Activated CD8-positive, alpha-beta memory T cell treated with anti-CD3 and anti-CD28 coated beads for 1 hour (primary cell): Measurements from ENCODE around the gene HOXD8.

ENCODE experiments used
- DNase-seq, 2 donors: peaks; one replicate each; pipeline ENCODE4 v3.0.0-alpha.2; 2020; ENCODE audit warnings: low read depth in 1 of 2; ENCODE audit errors: extremely low read depth in 1 of 2

Gene HOXD8

DNA sequence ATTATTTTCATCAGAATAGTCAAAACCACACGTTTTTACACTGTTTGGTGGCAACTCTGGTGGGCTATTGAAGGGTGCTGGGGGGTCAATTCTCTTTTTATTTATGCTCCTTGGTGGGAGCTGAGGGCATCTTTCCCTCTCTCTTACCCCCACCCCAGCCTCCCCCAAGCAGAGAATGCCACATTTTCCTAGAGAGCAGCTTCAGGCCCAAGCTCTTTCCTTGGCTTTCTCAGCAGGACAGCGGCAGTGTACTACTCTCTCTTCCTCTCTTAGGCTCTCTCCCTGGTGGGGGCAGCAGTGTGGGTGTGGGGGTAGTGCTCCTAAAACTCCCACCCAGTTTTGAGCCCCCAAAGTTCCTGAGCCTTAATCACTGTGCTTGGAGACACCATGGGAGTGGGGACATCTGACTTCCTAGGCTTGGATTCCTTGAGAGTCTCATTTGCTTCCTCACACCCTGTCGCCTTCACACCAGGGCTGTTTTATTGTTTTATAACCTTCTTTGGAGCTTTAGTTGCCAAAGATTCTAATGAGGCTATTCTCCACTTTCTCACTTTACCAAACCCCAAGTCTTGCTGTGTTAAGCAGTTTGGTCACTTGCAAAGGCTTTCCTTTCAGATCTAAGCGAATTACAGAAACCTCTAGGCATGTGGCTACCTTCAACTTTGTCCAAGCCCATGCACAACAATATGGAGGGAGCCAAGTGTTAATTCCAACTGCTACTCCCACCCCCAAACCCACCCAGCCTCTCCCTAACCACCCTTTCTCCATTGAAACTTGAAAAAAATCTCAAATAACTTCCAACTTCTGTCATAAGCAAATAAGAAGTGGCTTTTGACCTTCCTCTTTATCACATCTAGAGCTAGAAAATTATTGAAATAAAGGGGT, 15.8 kb downstream of the HOXD8 start:
- no peak for DNase-seq

- no peak for DNase-seq
Measured at GRCh38 chr2:176146101-176146500, 16.6 kb downstream of the HOXD8 start.

DNA sequence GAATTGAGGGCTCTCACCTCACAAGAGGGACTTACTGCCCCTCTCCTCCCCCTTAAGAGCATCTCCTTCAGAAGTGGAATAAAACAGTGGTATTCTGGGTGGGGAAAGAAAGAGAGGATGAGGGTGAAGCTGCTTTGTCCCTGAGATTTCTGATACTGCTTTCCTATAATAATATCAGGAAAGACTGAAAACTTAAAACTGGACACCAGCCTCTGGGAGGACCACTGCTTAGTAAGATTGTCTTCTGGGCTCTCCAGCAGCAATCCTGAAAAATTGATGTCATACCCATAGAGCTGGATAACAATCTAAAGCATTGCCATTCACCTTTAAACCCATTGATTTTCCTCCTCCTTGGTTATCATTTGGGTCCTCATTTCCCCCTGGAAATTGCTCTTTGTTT, 17.1 kb downstream of the HOXD8 start:
- DNase-seq = no peak

DNA sequence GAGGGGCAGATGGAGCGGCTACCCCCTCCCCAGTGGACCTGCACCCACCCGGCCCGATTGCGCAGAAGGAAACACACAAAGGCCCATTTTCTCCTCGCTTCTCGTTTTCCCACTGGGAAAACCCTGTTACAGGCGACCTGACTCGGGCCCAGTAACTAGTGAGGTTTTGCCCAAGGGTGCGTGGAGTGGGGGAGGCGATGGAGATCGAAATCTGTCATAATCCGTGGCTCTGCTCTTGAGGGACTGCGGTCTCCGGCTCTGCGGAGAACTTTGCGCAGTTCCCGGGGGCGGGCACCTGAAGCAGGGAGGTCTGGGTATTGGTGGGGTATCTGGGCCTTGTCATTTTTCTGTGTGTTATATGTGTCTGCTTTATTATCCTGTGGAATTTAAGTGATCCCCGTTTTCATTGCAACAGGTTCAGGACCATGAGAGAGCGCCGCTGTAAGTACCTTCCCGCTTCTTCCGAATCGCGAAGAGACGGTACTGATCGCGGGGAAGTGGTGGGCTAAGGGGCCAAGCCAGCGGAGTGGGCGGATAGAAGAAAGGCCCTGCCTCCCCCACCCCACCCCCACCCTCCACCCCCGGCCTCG, 17.8 kb downstream of the HOXD8 start:
- DNase-seq = no peak

GRCh38 chr2:176147800-176148496, 18.4 kb downstream of the HOXD8 start:
- DNase-seq = no peak

GRCh38 chr2:176148751-176149421, 19.4 kb downstream of the HOXD8 start:
- DNase-seq = no peak

DNA sequence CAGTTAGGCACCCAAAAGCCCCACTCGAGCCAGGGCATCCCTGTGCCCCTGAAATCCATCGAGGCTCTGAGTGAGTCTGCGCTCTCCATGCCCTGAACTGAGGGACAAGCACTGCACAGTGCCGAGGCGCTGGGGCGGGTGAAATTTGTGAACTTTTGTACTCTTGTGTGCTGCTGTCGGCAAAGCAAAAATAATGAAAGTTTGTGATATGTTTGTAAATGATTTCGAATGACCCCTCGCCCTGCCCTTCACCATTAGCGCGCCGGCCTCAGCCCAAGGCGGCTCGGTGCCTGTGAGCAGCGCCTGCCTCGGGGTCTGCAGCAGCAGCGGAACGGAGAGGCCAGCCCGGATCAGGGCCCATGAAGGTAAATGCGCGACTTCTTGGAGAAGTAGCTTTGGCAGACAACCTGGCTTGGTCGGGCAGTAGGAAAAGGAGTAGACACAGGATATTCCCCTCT, 20.0 kb downstream of the HOXD8 start:
- DNase-seq = no peak

- DNase-seq = no peak
Measured at GRCh38 chr2:176149939-176150583, 20.6 kb downstream of the HOXD8 start.

DNA sequence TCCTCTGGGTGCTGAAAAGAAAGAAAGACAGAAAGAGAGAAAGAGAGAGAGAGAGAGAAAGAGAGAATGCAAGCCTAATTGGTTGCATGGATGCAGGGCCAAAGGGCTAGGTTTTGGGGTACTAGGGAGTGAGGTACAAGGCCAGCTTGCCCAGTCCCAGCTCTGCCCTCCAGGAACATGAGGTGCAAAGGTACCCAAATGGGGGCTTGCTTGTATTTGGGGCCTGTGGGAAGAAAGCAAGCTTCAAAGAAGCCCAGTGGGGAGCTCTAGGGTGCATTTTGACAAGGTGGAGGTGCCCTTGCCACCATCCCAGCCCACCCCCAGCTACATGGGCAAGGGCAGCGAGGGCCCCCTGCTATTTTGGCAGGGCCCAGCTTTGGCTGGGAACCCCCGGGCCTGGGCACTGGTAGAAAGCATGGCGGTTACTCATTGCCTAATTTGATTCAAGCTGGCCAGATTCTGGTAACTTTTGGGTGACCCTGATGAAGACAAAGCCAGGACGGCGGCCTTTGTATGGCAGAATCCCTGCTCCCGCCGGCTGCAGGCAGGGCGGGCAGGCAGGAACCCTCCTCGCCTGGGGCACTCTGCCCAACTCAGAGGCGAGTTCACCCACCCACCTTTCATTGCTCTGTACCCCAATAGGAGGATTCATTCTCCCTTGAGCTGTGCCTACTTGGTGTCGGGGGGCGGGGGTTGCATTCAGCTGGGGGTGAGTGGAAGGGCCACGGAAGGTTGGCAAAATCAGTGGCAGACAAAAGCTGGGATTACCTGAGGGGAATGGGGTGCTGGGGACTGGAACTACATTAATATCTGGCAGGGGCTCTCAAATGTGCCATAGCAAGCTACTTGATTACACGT, 21.3 kb downstream of the HOXD8 start:
- no peak for DNase-seq

DNA sequence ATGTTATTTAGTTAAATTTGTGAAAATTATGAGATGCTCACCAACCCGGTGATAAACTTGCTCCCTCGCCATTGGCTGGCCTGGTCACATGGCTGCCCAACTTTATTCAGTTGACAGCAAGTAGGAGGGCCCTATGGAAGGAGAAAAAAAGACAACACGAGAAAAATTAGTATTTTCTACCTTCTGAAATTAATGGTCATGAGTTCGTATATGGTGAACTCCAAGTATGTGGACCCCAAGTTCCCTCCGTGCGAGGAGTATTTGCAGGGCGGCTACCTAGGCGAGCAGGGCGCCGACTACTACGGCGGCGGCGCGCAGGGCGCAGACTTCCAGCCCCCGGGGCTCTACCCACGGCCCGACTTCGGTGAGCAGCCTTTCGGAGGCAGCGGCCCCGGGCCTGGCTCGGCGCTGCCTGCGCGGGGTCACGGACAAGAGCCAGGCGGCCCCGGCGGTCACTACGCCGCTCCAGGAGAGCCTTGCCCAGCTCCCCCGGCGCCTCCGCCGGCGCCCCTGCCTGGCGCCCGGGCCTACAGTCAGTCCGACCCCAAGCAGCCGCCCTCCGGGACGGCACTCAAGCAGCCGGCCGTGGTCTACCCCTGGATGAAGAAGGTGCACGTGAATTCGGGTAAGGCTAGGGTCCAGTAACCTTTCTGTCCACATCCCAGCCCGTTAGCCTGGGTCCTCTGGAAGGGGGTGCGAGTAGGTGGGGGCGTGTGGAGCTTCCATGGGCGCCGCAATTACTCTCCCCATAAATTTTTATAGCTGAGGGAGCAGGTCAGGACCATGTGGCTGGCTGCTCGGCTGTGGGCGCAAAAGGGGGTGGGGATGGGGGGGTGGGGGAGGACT, 22.2 kb downstream of the HOXD8 start, which contains the start of gene HOXD4:
Gene HOXD4 (plus strand): TSS at position 109 of the 846 bp plus-strand sequence. CDS start 84 bp downstream, at position 193.
- no peak for DNase-seq

- no peak for DNase-seq
Measured at GRCh38 chr2:176152350-176153181, 23.1 kb downstream of the HOXD8 start.

GRCh38 chr2:176154576-176155252, 25.2 kb downstream of the HOXD8 start:
- DNase-seq = no peak

- DNase-seq = no peak
Measured at GRCh38 chr2:176155356-176156044, 26.0 kb downstream of the HOXD8 start.

DNA sequence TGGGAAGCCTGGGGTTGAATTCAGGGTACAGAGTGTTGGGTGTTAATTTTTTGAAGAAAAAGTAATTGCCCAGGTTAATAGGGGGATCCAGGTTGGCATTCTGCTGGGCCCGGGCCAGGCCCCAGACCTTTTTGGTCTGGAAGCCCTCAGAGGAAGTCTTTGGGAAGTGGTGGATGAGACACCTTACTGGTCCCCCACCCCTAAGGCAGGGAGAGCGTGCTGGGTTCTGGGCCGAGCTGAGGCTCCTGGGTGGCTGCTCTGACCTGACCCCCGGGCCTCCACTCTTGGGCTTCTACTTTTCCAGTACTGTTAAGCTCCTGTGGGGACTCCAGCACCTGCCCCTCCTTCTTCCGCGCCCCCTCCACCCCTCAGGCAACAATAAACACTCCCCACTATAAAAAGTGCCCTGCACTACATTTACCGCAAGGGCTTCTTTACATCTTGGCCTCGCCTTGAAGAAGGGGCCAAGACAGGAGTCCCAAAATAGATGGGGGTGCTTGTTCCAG, 26.8 kb downstream of the HOXD8 start:
- DNase-seq = no peak

DNA sequence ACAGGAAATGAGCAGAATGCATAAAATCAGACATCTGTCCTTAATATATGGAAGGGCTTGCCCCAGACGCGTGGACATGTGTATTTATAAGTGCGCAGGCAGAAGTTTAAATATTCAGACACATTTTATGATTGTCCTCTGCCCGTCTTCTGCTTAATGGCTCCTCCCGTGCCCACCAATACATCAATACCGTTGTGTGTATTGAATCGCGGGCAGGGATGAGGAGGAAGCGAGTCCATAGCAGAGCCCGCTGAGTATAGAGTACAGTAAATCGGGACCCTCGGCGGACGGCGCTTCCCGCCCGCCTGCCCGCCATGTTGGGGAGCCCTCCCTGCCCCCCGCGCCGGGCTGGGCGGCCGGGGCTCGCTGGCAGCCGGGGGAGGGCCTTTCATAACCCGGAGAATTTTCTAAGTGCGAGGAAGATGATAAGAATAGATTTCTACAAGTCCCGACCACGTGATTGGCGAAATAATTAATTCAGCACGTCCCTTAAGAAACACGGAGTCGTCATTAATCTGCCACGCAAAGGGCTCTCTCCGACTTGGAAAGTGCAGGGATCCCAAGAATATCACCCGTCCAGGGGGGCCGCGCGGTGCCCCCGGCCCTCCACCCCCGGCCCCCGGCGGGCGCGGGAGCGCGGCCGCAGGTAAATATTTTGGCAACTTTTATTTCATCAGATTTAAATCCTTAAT, 27.4 kb downstream of the HOXD8 start, which contains the start of gene HOXD3:
Gene HOXD3 (plus strand): TSS at position 501 of the 692 bp plus-strand sequence. CDS start 11,808 bp downstream, outside the sequence.
- no peak for DNase-seq
